Measurements from ENCODE around the gene PAMR1. TPM values are rescaled to one million over a fixed set of nuclear protein-coding genes. Genes with fewer than 3 reads are reported as not detected.

The PAMR1 gene
- total RNA-seq, 1 experiment from 2014 or later: 1.1 TPM

DNA sequence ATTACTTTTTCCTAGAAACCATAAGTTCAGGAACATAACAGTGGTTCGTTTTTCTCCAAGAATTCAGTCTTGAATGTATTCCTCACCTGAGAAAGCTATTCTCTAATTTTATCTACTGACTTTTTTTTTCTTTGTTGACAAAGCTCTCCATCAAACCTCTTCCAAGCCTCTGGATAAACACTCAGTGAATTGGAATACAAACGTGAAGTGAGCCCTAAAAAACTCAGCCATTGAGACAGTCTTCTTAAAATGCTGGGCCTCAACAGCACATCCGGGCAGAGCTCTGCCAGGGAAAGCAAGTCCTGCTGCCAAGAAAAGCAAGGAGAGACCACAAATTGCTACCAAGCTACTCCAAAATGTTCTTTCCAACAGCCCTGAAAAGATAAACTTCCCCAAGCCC is 98.3 kb downstream of the PAMR1 start:
- CTCF ChIA-PET: interaction anchor here (0.7 kb wide), 1 partner anchor 891 kb away, joined by 3 read pairs; no protein-coding TSS in a partner anchor
- no peak for DNase-seq
- intact Hi-C loops (cut with micrococcal nuclease; ENCODE audit: unreplicated experiment): no loop called here

DNA sequence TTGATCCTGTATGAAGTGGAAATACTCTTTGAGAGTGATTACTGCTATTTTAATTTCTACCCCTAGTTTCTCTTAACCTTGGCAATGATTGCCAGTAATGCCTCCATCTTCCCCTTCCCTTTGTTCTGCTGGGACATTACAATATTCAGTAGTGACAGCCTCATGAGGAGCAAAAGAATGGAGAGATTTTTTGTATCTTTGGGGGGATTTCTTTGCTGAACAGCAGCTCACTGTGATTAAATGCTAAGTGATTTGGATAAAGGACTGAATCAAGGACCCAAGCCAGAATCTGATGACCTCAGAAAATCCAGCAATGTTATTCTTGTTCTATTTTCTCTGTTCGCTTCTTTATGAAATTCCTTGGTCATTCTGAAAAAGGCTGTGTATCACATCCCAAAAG is 99.1 kb downstream of the PAMR1 start:
- Histone ChIP-seq H3K9me2 (ENCODE audit: insufficient read depth) (no peaks in the 10 kb centered on the region), H4K20me1 (ENCODE audit: insufficient read depth) (no peaks in the 10 kb centered on the region), H3K9me3 (ENCODE audit: insufficient read depth, low read depth) (no peaks in the 10 kb centered on the region), H3K36me3 (ENCODE audit: low read depth) (no peaks in the 10 kb centered on the region), H3K27me3 (ENCODE audit: insufficient read depth, low read depth) (peaks cover 93% of the 10 kb centered on the region), H3K79me2 (ENCODE audit: low read depth) (no peaks in the 10 kb centered on the region), H2AFZ (no peak overlapping the region), H3K27ac (no peak overlapping the region), H3K4me3 (no peak overlapping the region), H3F3A (ENCODE audit: insufficient read depth, low read depth) (no peaks in the 10 kb centered on the region), H3K4me1 (replicated peaks; ENCODE audit: insufficient read depth) (no peaks in the 10 kb centered on the region), H3K4me2 (no peak overlapping the region)
- TF ChIP-seq EZH2 (IDR thresholded peaks at IDR 0.05; ENCODE audit: low read depth): no peak
- TF ChIP-seq, protein P1, sequence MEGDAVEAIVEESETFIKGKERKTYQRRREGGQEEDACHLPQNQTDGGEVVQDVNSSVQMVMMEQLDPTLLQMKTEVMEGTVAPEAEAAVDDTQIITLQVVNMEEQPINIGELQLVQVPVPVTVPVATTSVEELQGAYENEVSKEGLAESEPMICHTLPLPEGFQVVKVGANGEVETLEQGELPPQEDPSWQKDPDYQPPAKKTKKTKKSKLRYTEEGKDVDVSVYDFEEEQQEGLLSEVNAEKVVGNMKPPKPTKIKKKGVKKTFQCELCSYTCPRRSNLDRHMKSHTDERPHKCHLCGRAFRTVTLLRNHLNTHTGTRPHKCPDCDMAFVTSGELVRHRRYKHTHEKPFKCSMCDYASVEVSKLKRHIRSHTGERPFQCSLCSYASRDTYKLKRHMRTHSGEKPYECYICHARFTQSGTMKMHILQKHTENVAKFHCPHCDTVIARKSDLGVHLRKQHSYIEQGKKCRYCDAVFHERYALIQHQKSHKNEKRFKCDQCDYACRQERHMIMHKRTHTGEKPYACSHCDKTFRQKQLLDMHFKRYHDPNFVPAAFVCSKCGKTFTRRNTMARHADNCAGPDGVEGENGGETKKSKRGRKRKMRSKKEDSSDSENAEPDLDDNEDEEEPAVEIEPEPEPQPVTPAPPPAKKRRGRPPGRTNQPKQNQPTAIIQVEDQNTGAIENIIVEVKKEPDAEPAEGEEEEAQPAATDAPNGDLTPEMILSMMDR (conservative IDR thresholded peaks at IDR 0.05): no peak
- no peak for DNase-seq
- POLR2A ChIA-PET (ENCODE audit: unreplicated experiment): interaction anchor here (0.6 kb wide), 1 partner anchor 1084 kb away, joined by 3 read pairs; the partner anchor contains the start of gene TRAF6
- CTCF ChIA-PET: no interaction called here
- no TSS peak for BruUV-seq (replicated peaks)
- intact Hi-C loops (cut with micrococcal nuclease; ENCODE audit: unreplicated experiment): no loop called here

More for the DNA sequence above, 98.3 kb downstream of the PAMR1 start:
- Histone ChIP-seq H3F3A (ENCODE audit: insufficient read depth, low read depth) (no peaks in the 10 kb centered on the region), H3K4me1 (replicated peaks; ENCODE audit: insufficient read depth) (no peaks in the 10 kb centered on the region), H3K79me2 (ENCODE audit: low read depth) (no peaks in the 10 kb centered on the region), H3K27ac (no peak overlapping the region), H4K20me1 (ENCODE audit: insufficient read depth) (no peaks in the 10 kb centered on the region), H2AFZ (no peak overlapping the region), H3K4me3 (no peak overlapping the region), H3K9me3 (ENCODE audit: insufficient read depth, low read depth) (no peaks in the 10 kb centered on the region), H3K9me2 (ENCODE audit: insufficient read depth) (no peaks in the 10 kb centered on the region), H3K27me3 (ENCODE audit: insufficient read depth, low read depth) (peaks cover 93% of the 10 kb centered on the region), H3K36me3 (ENCODE audit: low read depth) (no peaks in the 10 kb centered on the region), H3K4me2 (no peak overlapping the region)
- POLR2A ChIA-PET (ENCODE audit: unreplicated experiment): interaction anchor here (0.6 kb wide), 1 partner anchor 1083 kb away, joined by 3 read pairs; the partner anchor contains the start of gene TRAF6
- BruUV-seq (replicated peaks): no TSS peak
- TF ChIP-seq, protein P1 (conservative IDR thresholded peaks at IDR 0.05): no peak
- no peak for TF ChIP-seq EZH2 (IDR thresholded peaks at IDR 0.05; ENCODE audit: low read depth)

DNA sequence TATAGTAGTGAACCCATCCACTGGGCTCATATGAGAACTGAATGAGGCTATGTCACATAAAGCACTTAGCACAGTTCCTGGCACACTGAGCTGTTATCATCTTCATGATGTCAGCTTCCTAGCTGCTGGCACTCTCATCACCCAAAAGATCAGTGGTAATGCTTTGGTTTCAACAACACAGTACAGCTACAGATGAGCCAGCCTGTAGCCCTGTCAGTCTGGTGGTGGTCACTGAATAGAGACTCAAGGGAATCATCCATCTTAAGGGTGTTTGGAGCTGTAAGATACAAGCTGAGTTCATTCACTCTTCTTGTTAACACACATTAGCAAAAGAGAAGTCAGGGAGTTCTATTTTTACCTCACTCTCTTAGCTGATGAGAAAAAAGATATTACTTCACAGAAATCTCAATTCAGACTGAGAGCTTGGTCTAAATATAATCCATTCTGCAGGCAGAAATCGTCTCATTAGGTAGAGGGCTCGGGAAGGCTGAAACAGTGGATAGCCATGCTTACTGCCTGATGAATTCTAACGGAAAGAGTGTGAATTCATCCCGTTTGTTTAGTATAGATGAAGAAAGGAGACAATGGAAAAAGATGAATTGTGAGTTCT is 99.7 kb downstream of the PAMR1 start:
- intact Hi-C loops (cut with micrococcal nuclease; ENCODE audit: unreplicated experiment): no loop called here
- CTCF ChIA-PET: no interaction called here

More for the DNA sequence above, 99.7 kb downstream of the PAMR1 start:
- Histone ChIP-seq H3K27me3 (ENCODE audit: insufficient read depth, low read depth) (peaks cover 93% of the 10 kb centered on the region), H3K4me2 (no peak overlapping the region), H3K27ac (no peak overlapping the region), H3K9me3 (ENCODE audit: insufficient read depth, low read depth) (no peaks in the 10 kb centered on the region), H3K79me2 (ENCODE audit: low read depth) (no peaks in the 10 kb centered on the region), H3K9me2 (ENCODE audit: insufficient read depth) (no peaks in the 10 kb centered on the region), H3K4me3 (no peak overlapping the region), H3K36me3 (ENCODE audit: low read depth) (no peaks in the 10 kb centered on the region), H2AFZ (no peak overlapping the region), H4K20me1 (ENCODE audit: insufficient read depth) (no peaks in the 10 kb centered on the region), H3F3A (ENCODE audit: insufficient read depth, low read depth) (no peaks in the 10 kb centered on the region), H3K4me1 (replicated peaks; ENCODE audit: insufficient read depth) (no peaks in the 10 kb centered on the region)
- TF ChIP-seq, protein P1 (conservative IDR thresholded peaks at IDR 0.05): no peak
- no peak for TF ChIP-seq EZH2 (IDR thresholded peaks at IDR 0.05; ENCODE audit: low read depth)
- BruUV-seq (replicated peaks): no TSS peak
- POLR2A ChIA-PET (ENCODE audit: unreplicated experiment): no interaction called here
- no peak for DNase-seq
